ENCODE measurements around the gene CFAP161.

CFAP161 gene

DNA sequence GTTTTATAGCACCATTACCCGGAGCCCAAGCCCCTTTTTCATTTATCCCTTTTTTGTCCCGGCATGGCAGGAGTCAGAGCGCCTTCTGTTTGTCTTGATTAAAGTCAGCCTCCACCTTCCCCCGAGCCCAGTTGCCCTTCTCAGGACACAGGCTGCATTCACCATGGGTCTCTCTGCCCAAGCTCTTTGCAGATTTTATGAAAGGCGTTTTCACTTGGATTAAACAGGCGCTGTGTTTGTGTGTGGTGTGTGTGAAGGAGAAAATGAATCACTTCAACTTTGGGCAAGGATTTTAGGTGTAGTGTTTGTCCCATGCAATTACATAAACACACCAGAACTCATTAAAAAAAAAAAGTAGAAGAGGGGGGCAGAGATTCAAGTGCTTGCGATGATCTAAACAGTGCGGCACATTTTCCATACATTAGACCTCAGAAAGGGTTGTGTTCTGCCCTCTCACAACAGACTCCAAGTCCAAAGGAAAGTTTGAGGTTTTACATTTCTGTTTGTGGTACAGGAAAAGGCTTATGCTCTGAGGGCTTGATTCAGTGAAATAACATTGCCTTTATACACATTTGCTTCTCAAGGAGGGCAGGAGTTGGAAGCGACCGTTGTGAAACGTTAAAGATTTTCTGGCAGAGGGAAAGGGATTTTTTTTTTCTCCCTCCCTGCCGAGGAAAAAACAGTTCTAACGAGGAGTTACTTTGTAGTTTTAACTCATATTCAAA is 48.1 kb downstream of the CFAP161 start:
- no peak overlapping the region for H3K4me3 ChIP-seq (ENCODE audit: low read depth, low read length)

- H3K4me3 ChIP-seq (ENCODE audit: low read depth, low read length), result no peak overlapping the region
Observed at GRCh38 chr15:81182756-81183438, 48.8 kb downstream of the CFAP161 start.

GRCh38 chr15:81183439-81183775 is 49.3 kb downstream of the CFAP161 start:
- H3K4me3 ChIP-seq (ENCODE audit: low read depth, low read length), result no peak overlapping the region

DNA sequence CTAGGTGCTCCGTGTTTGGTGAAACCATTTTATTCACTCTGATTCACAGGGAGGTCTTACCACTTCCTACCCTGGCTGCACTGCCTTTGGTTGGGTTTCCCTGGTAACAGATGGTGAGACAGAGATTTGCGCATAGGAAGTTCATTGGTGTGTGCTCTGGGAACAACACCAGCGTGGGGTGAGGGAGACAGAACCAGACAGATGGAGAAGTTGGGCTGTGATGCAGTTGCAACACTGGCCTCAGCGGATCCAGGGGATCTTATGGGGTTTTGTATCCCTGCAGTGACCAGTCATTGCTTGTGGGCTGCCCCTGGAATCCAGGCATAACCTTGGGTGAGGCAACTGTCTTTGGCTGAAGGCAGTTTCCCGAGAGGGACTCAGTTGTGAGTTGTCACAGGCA is 50.1 kb downstream of the CFAP161 start:
- no peak overlapping the region for H3K4me3 ChIP-seq (ENCODE audit: low read depth, low read length)

- H3K4me3 ChIP-seq (ENCODE audit: low read depth, low read length), result no peak overlapping the region
Observed at GRCh38 chr15:81185631-81186295, 51.7 kb downstream of the CFAP161 start.

DNA sequence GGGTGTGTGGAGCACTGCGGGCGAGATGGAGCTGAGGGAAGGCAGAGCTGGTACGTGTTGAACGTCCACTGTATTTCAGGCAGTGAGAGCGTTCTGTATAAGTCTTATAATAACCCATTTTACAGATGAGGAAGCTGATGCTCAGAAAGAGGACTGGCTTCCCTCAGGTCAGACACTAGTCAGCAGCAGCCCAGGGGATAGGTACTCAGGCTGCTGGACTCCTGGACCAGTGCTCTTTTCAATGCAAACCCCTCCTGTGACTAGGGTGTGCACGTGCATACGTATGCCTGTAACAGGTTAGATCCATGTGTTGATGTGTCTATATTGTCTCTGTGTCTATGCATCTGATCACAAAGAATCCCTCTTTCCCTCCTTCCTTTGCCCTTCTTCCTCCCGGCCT is 54.3 kb downstream of the CFAP161 start:
- no peak overlapping the region for H3K4me3 ChIP-seq (ENCODE audit: low read depth, low read length)

DNA sequence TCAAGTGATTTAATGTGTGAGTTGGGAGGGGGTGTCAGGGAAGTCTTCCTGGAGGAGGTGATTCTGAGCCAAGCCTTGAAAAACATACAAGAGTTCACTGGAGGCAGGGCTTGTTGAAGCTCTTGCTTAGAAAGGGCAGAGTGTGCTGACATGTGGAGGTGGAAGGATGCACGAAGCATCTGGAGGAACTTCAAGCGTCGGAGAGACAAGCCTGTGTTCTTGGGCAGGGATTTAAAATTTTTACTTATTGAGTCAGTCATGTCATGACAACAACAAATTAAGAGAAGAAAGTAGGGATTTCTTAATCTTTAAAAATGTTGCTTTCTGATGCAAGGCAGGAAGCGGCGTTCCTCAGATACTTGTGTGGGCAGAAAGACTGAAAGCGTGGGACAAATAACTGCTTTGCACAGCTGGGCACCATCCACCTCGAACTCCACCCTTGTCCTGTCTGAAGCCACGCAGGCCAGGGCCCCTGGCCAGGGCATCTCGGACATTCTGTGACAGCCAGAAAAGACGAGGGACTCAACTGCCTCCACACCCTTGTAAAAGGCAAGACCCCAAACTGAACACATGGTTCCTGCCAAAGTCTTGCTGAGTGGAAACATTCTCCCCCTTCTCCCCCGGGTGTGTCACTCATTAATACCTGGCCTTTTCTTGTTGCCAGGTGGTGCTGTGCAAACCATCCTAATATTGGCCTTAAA is 55.7 kb downstream of the CFAP161 start:
- no peak overlapping the region for H3K4me3 ChIP-seq (ENCODE audit: low read depth, low read length)

- H3K4me3 ChIP-seq (ENCODE audit: low read depth, low read length), result no peak overlapping the region
Observed at GRCh38 chr15:81190922-81191507, 56.9 kb downstream of the CFAP161 start.

GRCh38 chr15:81191701-81192100 is 57.6 kb downstream of the CFAP161 start:
- no peak overlapping the region for H3K4me3 ChIP-seq (ENCODE audit: low read depth, low read length)

GRCh38 chr15:81194723-81195122 is 60.7 kb downstream of the CFAP161 start:
- no peak overlapping the region for H3K4me3 ChIP-seq (ENCODE audit: low read depth, low read length)

DNA sequence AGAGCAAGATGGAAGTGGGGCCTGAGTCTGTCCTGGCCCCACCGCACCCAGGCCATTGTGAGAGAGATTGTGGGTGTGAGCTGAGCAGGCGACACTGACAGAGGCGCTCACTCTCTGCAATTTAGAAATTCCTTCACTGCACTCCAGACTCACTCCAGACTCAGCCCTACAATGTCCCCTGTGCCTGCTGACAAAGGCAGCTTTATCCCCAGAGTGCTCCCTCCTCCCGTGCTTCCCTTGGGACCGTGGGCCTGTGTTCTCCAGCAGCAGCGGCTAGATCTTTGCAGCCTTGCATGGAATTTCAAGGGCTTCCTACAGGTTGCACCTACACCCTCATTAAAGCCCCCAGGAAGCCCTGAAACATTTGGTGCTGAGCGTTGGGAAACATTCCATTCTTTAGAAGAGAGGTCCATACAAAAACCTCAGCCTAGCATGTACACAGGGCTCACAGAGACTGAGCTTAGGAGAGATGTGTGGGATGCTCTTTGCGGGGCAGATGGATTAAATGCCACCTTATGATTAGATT is 61.3 kb downstream of the CFAP161 start:
- no peak overlapping the region for H3K4me3 ChIP-seq (ENCODE audit: low read depth, low read length)

DNA sequence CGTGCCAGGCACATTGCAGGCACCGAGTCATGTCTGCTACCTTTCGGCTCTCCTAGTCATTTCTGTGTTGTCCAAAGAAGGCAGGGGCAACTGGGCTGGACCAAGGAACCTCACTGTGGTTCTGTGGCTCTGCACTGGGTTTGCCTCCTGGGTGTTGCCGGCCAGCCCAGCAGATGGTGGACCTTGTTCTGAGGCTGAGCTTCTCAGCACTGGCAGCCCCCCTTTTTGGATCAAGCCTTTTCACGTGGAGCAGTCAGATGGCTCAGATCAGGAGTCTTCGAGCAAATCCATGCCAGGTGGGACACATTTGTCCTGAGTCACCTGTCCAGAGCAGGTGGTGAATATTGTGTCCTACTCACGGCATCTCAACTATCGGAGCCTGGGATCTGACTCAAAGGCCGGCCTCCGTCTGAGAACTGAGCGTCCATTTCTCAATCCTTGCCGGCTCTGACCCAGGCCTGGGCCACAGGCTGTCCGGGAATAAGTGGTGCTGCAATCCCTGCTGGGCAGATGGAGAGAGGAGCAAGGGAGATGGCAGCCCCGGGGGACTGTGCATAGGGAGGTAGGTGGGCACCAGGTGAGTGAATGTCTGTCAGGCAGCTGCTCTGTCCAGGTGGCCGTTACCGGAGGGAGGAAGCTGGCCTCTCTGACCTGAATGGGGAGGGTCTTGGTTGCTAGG is 62.6 kb downstream of the CFAP161 start, which contains the start of gene IL16:
Gene IL16, plus strand, starts transcription at position 304 of the 679 bp plus-strand sequence. CDS start 28,521 bp downstream, outside the sequence.
- H3K4me3 ChIP-seq (ENCODE audit: low read depth, low read length), result no peak within 1 kb of the TSS

GRCh38 chr15:81197255-81197630 is 63.2 kb downstream of the CFAP161 start:
- no peak overlapping the region for H3K4me3 ChIP-seq (ENCODE audit: low read depth, low read length)

GRCh38 chr15:81197688-81198281 is 63.7 kb downstream of the CFAP161 start:
- no peak overlapping the region for H3K4me3 ChIP-seq (ENCODE audit: low read depth, low read length)
